ENCODE data around the gene SERPINB5.

GRCh38 chr18:63488160-63488559 lies 11.4 kb downstream of the SERPINB5 start:
- TF ChIP-seq POLR2AphosphoS5 (IDR thresholded peaks at IDR 0.05; ENCODE audit: low read depth, low read length) (no peak), POLR2A (IDR thresholded peaks at IDR 0.05; ENCODE audit: low read depth, low read length) (no peak), TAF1 (IDR thresholded peaks at IDR 0.05; ENCODE audit: low read depth, low read length) (no peak), SPI1 (IDR thresholded peaks at IDR 0.05; ENCODE audit: low read depth, low read length) (no peak), PAX5 (IDR thresholded peaks at IDR 0.05; ENCODE audit: insufficient read depth, low read length, severe bottlenecking) (no peak)

All from GM12891 (cell line).